Astrocyte of the cerebellum (primary cell): ENCODE results near the gene UBB.

Experiments
- DNase-seq: peaks from one replicate; pipeline ENCODE4 v3.0.0-alpha.2; 2011; ENCODE audit warnings: low read depth
- H3K4me3 ChIP-seq: 2 replicates; pipeline ENCODE4 v1.5.1; 2011; ENCODE audit warnings: mild to moderate bottlenecking, low read depth, low read length, moderate library complexity
- in situ Hi-C: cut with HindIII; loops from 2 replicates; pipeline ENCODE4 v1.10.0; 2017; ENCODE audit warnings: low sequenced_read_pairs
- TF ChIP-seq, protein P1 (sequence below): IDR thresholded peaks from 2 replicates; pipeline ENCODE4 v1.5.1; 2012; ENCODE audit warnings: low read length, low read depth, moderate library complexity, mild to moderate bottlenecking; ENCODE audit errors: missing control alignments

UBB gene

DNA sequence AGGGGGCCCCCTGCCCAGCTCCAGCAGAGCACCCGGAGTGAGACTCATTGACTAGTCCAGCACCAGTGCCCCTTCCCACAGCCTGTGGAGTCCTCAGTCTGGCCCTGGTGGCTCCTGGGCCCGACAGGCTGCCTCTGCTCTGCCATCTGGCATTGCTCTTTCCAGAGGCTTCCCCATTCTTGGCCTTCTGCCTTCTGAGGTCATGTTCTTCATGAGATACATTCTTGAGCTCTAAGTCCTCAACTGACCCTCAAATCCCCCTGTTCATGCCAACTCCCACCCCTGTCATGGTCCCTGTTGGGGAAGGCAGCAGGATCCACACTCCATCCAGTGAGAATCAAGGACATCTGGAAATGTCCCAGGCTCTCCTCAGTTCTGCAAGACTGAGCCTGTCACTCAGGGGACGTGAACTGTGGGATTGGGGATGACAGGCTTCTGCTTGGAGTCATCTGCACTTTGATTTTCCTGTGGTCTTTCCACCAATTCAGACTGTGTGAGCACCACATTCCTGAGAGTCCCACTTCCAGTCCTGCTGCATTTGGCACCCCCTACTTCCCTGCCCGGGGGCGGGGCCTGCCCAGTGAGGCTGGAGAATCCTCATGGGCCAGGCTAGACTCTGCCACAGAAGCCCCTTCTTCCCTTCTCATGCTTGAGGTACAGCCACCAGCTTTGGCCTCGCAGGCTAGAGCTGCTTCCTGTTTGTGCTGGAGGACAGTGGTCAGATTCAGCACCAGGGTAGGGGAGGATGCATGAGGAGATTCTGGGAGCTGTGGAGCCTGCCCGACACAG lies 37.2 kb downstream of the UBB start:
- no peak for DNase-seq
- in situ Hi-C loops: no loop called here
- TF ChIP-seq, protein P1, sequence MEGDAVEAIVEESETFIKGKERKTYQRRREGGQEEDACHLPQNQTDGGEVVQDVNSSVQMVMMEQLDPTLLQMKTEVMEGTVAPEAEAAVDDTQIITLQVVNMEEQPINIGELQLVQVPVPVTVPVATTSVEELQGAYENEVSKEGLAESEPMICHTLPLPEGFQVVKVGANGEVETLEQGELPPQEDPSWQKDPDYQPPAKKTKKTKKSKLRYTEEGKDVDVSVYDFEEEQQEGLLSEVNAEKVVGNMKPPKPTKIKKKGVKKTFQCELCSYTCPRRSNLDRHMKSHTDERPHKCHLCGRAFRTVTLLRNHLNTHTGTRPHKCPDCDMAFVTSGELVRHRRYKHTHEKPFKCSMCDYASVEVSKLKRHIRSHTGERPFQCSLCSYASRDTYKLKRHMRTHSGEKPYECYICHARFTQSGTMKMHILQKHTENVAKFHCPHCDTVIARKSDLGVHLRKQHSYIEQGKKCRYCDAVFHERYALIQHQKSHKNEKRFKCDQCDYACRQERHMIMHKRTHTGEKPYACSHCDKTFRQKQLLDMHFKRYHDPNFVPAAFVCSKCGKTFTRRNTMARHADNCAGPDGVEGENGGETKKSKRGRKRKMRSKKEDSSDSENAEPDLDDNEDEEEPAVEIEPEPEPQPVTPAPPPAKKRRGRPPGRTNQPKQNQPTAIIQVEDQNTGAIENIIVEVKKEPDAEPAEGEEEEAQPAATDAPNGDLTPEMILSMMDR: no peak
- H3K4me3 ChIP-seq: no peak overlapping the region

DNA sequence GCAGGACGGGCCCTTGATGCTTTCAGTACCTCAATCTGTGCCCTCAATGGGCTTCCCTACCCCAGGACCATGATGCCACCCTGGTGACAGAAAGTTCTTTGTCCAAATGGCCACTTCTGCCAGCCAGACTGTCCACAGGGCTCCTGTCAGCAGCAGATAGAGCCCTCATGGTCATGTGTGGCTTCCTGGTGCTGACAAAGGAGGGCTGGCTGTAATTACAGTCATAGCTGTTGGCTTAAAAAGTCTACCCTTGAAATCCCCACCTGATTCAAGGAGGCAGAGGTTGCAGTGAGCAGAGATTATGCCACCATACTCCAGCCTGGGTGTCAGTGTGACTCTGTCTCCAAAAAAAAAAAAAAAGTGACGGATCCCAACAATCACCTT lies 37.8 kb downstream of the UBB start:
- TF ChIP-seq, protein P1: no peak
- in situ Hi-C loops: no loop called here
- no peak overlapping the region for H3K4me3 ChIP-seq
- no peak for DNase-seq

DNA sequence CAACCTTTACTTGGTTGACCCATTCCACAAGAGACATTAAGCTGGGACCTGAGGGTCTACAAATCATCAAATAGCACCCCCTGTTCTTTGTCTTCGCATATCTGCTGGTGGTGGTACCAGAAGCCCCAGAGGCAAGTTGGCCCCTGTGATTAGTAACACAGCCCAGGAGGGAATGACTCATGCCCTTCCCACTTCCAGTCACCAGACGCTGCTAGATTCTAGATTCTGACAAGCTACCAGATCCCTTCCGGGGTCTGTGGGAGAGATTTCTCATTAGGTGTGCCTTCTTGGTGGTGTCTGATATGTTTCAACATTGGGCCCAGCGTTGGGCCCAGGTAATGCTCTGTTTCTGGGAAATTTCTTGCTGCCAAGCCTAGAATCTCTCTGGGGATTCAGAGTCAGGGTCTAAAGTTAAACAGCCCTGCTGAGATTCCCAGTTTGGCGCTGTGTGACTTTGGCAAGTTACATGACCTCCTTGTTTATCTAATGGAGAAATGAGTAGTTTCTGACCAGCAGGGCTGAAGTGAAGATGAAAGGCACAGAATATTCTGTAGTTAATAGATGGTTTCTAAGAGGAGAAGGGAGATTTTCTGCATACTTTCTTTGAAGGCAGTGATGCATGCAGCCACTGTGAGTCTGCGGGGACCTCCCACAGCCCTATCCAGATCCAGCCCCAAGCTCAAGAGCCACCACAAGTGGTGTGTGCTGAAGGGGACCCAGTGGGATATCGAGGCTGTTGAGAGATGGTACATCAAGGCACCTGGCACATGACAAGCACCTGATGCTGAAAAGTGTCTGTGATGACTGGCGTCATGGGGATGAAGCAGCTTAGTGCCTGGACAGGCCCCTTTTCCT lies 38.4 kb downstream of the UBB start:
- in situ Hi-C loops: no loop called here
- peak; percentile 88 for DNase-seq
- H3K4me3 ChIP-seq: peak overlapping the region; percentile 3
- TF ChIP-seq, protein P1: no peak

DNA sequence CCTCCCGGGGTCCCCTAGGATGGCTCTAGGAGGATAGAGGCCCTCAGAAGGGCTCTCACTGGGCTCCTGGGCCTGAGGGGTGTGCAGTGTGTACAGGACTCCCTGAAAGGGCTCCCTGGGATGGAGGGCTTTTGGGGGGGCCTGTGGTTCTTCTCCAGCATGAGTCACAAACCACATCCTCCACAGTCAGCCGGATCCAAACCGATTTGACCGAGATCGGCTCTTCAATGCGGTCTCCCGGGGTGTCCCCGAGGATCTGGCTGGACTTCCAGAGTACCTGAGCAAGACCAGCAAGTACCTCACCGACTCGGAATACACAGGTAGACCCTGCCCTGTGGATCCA lies 39.0 kb downstream of the UBB start:
- TF ChIP-seq, protein P1: no peak
- in situ Hi-C loops: no loop called here
- peak; percentile 89 for DNase-seq
- H3K4me3 ChIP-seq: peak overlapping the region; percentile 3

DNA sequence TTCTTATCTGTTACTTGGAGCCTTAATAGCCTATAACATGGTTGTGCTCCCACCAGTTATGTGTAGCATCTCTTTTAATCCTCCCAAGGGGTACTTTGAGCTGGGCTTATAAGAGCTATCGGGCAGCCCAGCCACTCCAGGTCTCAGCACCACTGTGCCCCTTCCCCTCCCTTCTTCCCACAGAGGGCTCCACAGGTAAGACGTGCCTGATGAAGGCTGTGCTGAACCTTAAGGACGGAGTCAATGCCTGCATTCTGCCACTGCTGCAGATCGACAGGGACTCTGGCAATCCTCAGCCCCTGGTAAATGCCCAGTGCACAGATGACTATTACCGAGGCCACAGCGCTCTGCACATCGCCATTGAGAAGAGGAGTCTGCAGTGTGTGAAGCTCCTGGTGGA lies 41.5 kb downstream of the UBB start:
- no peak for DNase-seq
- in situ Hi-C loops: no loop called here
- no peak overlapping the region for H3K4me3 ChIP-seq
- TF ChIP-seq, protein P1: no peak

DNA sequence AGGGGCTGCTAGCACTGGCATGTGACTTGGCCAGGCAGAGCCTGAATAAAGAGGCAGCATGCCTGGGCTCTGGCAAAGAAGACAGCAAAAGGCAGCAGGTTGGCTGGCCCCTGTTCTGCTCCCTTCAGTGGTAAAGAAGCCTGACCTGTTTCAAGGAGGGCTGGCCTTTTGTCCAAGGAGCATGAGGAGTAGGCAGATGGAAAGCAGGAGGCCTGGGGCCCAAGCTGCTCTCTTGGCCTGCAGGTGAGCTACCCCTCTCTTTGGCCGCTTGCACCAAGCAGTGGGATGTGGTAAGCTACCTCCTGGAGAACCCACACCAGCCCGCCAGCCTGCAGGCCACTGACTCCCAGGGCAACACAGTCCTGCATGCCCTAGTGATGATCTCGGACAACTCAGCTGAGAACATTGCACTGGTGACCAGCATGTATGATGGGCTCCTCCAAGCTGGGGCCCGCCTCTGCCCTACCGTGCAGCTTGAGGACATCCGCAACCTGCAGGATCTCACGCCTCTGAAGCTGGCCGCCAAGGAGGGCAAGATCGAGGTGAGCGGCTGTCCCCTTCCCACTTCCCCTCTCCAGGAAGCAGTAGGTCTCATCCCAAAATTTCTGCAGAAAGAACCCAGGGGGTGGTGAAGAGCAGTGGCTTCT lies 42.5 kb downstream of the UBB start:
- no peak overlapping the region for H3K4me3 ChIP-seq
- TF ChIP-seq, protein P1: no peak
- in situ Hi-C loops: no loop called here
- DNase-seq: no peak
